ENCODE results near the gene HAUS8.
"Not testable (repeated sequence)": the region's sequence is repeated elsewhere in the genome, so short reads cannot be mapped to it uniquely, and the experiment has no call there.

Gene HAUS8

DNA sequence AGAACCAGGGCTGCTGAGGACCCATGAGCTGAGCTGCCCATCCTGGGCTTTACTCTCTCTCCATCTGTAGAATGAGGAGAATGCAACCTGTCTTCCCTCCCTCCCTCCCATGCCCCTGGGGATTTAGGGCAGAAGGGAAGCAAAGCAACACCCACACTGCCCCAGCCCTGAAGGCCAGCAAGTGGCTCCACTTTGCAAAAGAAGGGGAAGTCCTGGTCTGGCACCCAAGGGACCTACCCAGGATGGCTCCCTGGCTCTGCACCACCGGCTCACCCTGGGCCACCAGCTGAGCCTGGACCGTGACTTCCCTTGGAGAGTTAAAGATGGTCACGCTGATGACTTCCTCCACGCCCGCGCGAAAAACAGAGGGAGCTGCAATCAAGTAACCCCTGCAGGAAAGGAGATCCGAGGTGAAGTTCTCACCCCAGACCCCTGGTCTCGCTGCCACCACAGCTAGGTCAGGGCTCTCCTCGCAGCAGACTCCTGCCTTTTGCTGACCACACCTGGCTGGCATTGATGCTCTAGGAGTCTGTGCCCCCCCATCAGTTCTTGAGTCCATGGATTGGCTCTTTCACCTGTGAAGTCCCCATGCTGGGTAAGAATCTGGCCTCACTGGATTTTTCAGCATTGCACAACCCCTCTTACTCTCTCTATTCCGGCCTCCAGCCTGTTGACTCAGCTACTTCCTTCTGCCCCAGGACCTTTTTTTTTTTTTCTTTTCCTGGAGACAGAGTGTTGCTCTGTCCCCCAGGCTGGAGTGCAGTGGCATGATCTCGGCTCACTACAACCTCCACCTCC is 53.3 kb downstream of the HAUS8 start:
- H3K36me3 ChIP-seq (ENCODE audit: low read depth), result no peaks in the 10 kb centered on the region
- peaks cover 11% of the 10 kb centered on the region for H3K9me3 ChIP-seq (ENCODE audit: severe bottlenecking)
- TF ChIP-seq CTCF (IDR thresholded peaks at IDR 0.05; ENCODE audit: poor library complexity, severe bottlenecking), result no peak
- DNase-seq (ENCODE audit: low spot score) (no peak), ATAC-seq (ENCODE audit: low read depth) (peak; percentile 80)
- H3K27ac ChIP-seq (ENCODE audit: poor library complexity, severe bottlenecking), result peak overlapping the region; percentile 7
- peaks cover 7% of the 10 kb centered on the region for H3K4me1 ChIP-seq (ENCODE audit: insufficient read depth, poor library complexity, severe bottlenecking)
- H3K4me3 ChIP-seq (ENCODE audit: severe bottlenecking), result no peak overlapping the region
- peaks cover 8% of the 10 kb centered on the region for H3K27me3 ChIP-seq (ENCODE audit: insufficient read depth, poor library complexity, severe bottlenecking)

GRCh38 chr19:17021328-17021727 is 53.9 kb downstream of the HAUS8 start:
- Histone ChIP-seq H3K4me1 (ENCODE audit: insufficient read depth, poor library complexity, severe bottlenecking) (peaks cover 7% of the 10 kb centered on the region), H3K27me3 (ENCODE audit: insufficient read depth, poor library complexity, severe bottlenecking) (peaks cover 7% of the 10 kb centered on the region), H3K36me3 (ENCODE audit: low read depth) (no peaks in the 10 kb centered on the region), H3K9me3 (ENCODE audit: severe bottlenecking) (peaks cover 11% of the 10 kb centered on the region), H3K4me3 (ENCODE audit: severe bottlenecking) (no peak overlapping the region), H3K27ac (ENCODE audit: poor library complexity, severe bottlenecking) (no peak overlapping the region)
- DNase-seq (ENCODE audit: low spot score) (no peak), ATAC-seq (ENCODE audit: low read depth) (no peak)
- TF ChIP-seq CTCF (IDR thresholded peaks at IDR 0.05; ENCODE audit: poor library complexity, severe bottlenecking), result no peak

- Histone ChIP-seq H3K36me3 (ENCODE audit: low read depth) (no peaks in the 10 kb centered on the region), H3K27ac (ENCODE audit: poor library complexity, severe bottlenecking) (no peak overlapping the region), H3K4me3 (ENCODE audit: severe bottlenecking) (no peak overlapping the region), H3K4me1 (ENCODE audit: insufficient read depth, poor library complexity, severe bottlenecking) (peaks cover 7% of the 10 kb centered on the region), H3K27me3 (ENCODE audit: insufficient read depth, poor library complexity, severe bottlenecking) (peaks cover 2% of the 10 kb centered on the region), H3K9me3 (ENCODE audit: severe bottlenecking) (peaks cover 11% of the 10 kb centered on the region)
- ATAC-seq (ENCODE audit: low read depth) (no peak), DNase-seq (ENCODE audit: low spot score) (no peak)
- no peak for TF ChIP-seq CTCF (IDR thresholded peaks at IDR 0.05; ENCODE audit: poor library complexity, severe bottlenecking)
Measured at GRCh38 chr19:17020823-17021222, 54.4 kb downstream of the HAUS8 start.

- Histone ChIP-seq H3K36me3 (ENCODE audit: low read depth) (no peaks in the 10 kb centered on the region), H3K4me1 (ENCODE audit: insufficient read depth, poor library complexity, severe bottlenecking) (peaks cover 7% of the 10 kb centered on the region), H3K27me3 (ENCODE audit: insufficient read depth, poor library complexity, severe bottlenecking) (no peaks in the 10 kb centered on the region), H3K4me3 (ENCODE audit: severe bottlenecking) (no peak overlapping the region), H3K9me3 (ENCODE audit: severe bottlenecking) (peaks cover 11% of the 10 kb centered on the region), H3K27ac (ENCODE audit: poor library complexity, severe bottlenecking) (no peak overlapping the region)
- TF ChIP-seq CTCF (IDR thresholded peaks at IDR 0.05; ENCODE audit: poor library complexity, severe bottlenecking), result no peak
- ATAC-seq (ENCODE audit: low read depth), result no peak
- DNase-seq (ENCODE audit: low spot score), result no peak
Measured at GRCh38 chr19:17020385-17020784, 54.9 kb downstream of the HAUS8 start.

GRCh38 chr19:17014212-17014861 is 60.9 kb downstream of the HAUS8 start:
- H3K4me3 ChIP-seq (ENCODE audit: severe bottlenecking); H3K9me3 ChIP-seq (ENCODE audit: severe bottlenecking); H3K27me3 ChIP-seq (ENCODE audit: insufficient read depth, poor library complexity, severe bottlenecking); H3K27ac ChIP-seq (ENCODE audit: poor library complexity, severe bottlenecking); DNase-seq (ENCODE audit: low spot score); H3K36me3 ChIP-seq (ENCODE audit: low read depth); H3K4me1 ChIP-seq (ENCODE audit: insufficient read depth, poor library complexity, severe bottlenecking): not testable (repeated sequence)
- peak; percentile 74 for ATAC-seq (ENCODE audit: low read depth)
